ENCODE results near the gene ACTG1.

The ACTG1 gene

GRCh38 chr17:81544281-81544974, 31.8 kb upstream of the ACTG1 start:
- no peak for FAIRE-seq

GRCh38 chr17:81543756-81544155, 31.2 kb upstream of the ACTG1 start:
- FAIRE-seq = no peak

- FAIRE-seq = no peak
These were observed 30.7 kb upstream of the ACTG1 start for GRCh38 chr17:81543339-81543675.

- FAIRE-seq = no peak
These were observed 30.1 kb upstream of the ACTG1 start for GRCh38 chr17:81542431-81543338.

- FAIRE-seq = no peak
These were observed 28.5 kb upstream of the ACTG1 start for GRCh38 chr17:81541123-81541522.

- no peak for FAIRE-seq
These were observed 28.1 kb upstream of the ACTG1 start for GRCh38 chr17:81540676-81541027.

- no peak for FAIRE-seq
These were observed 27.5 kb upstream of the ACTG1 start for GRCh38 chr17:81539961-81540675.

- no peak for FAIRE-seq
These were observed 26.9 kb upstream of the ACTG1 start for GRCh38 chr17:81539571-81539900.

- no peak for FAIRE-seq
These were observed 26.3 kb upstream of the ACTG1 start for GRCh38 chr17:81538651-81539570.

GRCh38 chr17:81537856-81538555, 25.4 kb upstream of the ACTG1 start:
- FAIRE-seq = no peak

GRCh38 chr17:81537343-81537855, 24.8 kb upstream of the ACTG1 start:
- FAIRE-seq = no peak

- no peak for FAIRE-seq
These were observed 24.0 kb upstream of the ACTG1 start for GRCh38 chr17:81536299-81537290.

- FAIRE-seq = no peak
These were observed 23.1 kb upstream of the ACTG1 start for GRCh38 chr17:81535480-81536298.

- no peak for FAIRE-seq
These were observed 22.4 kb upstream of the ACTG1 start for GRCh38 chr17:81535007-81535328.

- FAIRE-seq = no peak
These were observed 21.8 kb upstream of the ACTG1 start for GRCh38 chr17:81534157-81535006.

GRCh38 chr17:81533339-81534141, 20.9 kb upstream of the ACTG1 start:
- no peak for FAIRE-seq

GRCh38 chr17:81532490-81533287, 20.1 kb upstream of the ACTG1 start:
- FAIRE-seq = no peak

Data from endometrium (tissue), 2 donors.